ENCODE measurements around the gene LGR6. TPM values are rescaled to one million over a fixed set of nuclear protein-coding genes. Genes with fewer than 3 reads are reported as not detected.

Gene LGR6
- total RNA-seq, 1 donor from 2014 or later: 1.4 TPM

DNA sequence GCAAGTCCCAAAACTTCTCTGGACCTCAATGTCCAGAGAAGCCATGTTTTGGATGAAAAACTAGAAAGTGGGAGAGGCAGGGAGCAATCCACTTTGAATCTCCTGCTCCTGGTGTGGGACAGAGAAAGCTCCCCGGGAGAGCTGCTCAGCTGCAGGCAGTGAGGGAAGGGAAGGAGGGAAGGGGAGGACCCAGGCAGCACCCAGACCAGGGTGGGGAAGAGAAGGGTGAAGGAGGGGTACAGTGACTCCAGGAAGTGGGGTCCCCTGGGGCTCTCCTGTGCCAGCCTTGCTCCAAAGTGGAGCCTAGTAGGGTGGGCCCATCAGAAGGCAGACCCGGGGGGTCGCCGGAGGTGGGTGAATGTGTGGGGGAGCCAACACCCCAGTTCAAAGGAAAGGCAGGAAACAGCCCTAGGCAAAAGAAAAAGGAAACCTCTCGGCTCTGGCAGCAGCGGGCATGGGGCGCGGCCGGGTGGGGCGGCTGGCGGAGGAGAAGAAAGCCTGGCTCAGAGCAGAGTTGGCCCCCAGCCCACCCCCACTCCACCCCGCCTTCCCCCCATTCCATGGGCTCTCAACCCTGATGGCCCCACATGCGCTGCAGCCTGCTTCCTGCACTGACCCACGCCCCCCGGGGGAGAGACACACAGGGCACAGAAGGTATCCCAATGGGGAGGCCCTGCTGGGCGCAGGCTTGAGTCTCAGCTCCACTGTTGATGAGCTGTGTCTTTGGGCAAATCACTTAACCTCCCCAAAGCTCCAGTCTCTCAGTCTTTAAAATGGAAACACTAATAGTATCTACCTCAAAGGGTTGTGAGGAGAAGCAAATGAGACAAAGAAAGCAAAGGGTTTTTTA, 5.7 kb downstream of the LGR6 start:
- ATAC-seq (no peak), DNase-seq (ENCODE audit: low spot score) (no peak)

DNA sequence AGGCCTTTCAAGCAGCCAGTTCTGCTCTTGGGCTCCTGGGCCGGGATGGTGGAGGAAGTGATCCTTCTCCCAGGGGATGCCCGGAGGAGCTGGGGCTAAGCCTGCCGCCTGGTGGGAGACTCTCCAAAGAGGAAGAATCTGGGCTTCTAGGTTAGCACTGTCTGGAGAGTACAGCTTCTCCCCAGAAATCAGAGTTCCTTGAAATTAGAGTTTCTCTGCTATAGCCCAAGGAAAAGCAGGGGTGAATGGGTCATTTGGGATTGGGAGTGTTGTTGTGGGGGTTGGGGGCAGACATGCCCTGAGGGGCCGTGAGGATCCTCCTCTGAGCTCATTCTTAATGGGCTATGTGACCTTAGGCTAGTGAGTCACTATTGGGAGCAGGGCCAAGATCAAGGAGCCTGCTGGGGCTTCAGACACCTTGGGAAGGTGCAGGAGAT, 6.5 kb downstream of the LGR6 start:
- no peak for ATAC-seq
- DNase-seq (ENCODE audit: low spot score): no peak

GRCh38 chr1:202200669-202201068, 7.1 kb downstream of the LGR6 start:
- no peak for ATAC-seq
- no peak for DNase-seq (ENCODE audit: low spot score)

- ATAC-seq (no peak), DNase-seq (ENCODE audit: low spot score) (no peak)
Measured at GRCh38 chr1:202201266-202201665, 7.7 kb downstream of the LGR6 start.

GRCh38 chr1:202201971-202202370, 8.4 kb downstream of the LGR6 start:
- no peak for DNase-seq (ENCODE audit: low spot score)
- ATAC-seq: no peak

- no peak for DNase-seq (ENCODE audit: low spot score)
- ATAC-seq: no peak
Measured at GRCh38 chr1:202202500-202203168, 9.0 kb downstream of the LGR6 start.

DNA sequence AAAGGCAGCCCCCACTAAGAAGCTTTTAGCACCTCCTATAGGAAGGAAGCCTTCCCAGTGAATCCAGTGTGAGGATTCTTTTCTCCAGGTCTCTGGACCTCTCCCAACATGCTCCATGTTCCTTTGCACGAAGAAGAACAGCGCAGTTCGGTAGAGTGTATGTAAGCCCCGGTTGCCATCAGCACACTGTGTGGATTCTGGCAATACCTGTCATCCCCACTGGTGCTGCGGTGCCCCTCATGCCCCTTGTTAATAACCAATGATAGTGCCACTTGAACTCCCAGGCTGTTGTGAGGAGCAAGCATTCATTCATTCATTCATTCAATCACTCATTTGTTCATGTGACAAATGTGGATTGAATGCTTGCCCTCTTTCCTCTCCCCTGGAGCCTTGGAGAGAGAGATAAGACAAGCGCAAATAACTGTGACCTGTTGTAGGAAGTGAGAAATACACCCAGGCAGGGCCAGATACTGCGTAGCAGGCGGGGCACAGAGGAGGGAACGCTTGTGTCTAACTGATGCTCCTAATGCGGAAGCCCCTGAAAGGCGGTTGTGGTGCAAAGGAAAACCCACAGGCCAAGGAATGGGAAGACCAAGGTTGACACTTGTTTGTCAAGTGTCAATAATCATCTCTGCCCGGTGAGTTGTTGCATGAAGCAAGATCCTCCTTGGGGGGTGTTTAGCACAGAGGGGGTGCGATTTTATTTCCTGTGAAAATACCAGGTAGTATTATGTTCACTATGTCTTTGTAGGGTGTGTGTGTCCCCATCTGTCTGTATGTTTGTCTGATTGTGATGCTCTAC, 9.8 kb downstream of the LGR6 start:
- ATAC-seq (no peak), DNase-seq (ENCODE audit: low spot score) (no peak)

DNA sequence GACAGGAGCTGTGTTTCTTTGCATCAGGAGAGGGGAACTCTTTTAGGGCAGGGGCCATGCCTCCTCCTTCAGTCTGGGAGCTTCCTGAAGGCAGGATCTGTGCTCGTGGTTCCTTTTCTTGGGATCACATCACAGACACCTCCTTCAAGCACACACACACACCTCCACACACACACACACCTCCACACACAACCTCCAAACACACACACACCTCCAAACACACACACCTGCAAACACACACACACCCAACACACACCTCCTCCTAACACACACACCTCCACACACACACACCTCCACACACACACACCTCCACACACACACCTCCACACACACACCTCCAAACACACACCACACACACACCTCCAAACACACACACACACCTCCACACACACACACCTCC, 10.5 kb downstream of the LGR6 start:
- ATAC-seq (no peak), DNase-seq (ENCODE audit: low spot score) (no peak)

DNA sequence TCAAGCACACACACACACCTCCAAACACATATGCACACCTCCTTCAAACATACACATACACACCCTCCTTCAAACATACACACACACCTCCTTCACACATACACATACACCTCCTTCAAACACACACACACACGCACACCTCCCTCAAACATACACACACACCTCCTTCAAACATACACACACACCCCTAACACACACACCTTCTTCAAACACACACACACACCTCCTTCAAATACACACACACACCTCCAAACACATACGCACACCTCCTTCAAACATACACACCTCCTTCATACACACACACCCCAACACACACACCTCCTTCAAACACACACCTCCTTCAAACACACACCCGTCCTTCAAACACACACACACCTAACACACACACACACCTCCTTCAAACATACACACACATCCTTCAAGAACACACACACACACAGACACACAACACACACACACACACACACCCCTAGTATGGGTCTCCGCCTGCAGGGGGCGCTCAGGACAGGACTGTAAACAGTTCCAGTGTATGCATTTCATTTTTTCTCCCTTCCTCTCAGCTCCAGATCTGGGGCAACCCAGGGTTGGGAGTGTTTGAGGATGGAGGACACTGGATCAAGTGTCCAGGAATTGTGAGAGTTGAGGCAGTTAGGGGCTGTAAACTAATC, 12.1 kb downstream of the LGR6 start:
- no peak for ATAC-seq
- DNase-seq (ENCODE audit: low spot score): no peak

GRCh38 chr1:202207292-202207691, 13.7 kb downstream of the LGR6 start:
- ATAC-seq: no peak
- no peak for DNase-seq (ENCODE audit: low spot score)

- no peak for DNase-seq (ENCODE audit: low spot score)
- ATAC-seq: no peak
Measured at GRCh38 chr1:202208351-202208857, 14.8 kb downstream of the LGR6 start.

DNA sequence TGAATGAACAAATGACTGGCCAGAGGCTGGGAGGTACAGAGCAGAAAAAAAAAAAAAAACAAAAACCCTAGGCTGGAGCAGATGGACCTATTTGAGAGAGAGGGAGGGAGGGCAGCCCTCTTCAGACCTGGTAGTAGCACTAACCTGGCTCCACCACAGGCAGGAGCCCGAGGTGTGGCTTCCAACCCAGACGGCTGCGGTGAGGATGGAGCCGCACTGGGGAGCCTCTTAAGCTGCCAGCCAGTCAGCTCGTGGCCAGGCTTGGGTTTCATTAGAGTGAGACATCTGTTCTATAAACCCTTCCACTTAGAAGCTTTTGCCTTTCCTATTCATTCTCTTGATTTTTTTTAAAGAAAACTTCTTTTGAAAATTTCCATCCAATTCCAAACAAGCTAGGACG, 16.8 kb downstream of the LGR6 start:
- DNase-seq (ENCODE audit: low spot score): no peak
- ATAC-seq: peak; percentile 22

GRCh38 chr1:202210969-202211368, 17.4 kb downstream of the LGR6 start:
- DNase-seq (ENCODE audit: low spot score) (no peak), ATAC-seq (no peak)

DNA sequence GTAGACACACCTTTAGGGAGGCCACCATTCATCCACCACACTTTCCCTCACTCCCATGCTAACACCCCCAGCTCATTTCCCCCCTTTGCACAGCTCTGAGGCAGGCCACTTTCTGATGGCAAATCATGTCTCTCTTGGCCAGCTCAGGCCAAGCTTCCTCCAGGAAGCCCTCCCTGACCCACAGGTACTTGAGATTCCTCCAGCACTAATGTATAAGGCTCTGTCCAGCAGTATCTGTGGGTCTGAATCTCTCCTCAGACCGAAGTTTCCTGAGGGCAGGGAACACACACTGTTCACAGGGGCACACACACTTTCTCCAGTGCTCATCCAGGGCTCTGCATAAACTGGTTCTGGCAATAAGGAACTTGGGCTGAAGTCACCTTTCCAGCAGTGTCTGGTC, 19.2 kb downstream of the LGR6 start:
- no peak for ATAC-seq
- no peak for DNase-seq (ENCODE audit: low spot score)

DNA sequence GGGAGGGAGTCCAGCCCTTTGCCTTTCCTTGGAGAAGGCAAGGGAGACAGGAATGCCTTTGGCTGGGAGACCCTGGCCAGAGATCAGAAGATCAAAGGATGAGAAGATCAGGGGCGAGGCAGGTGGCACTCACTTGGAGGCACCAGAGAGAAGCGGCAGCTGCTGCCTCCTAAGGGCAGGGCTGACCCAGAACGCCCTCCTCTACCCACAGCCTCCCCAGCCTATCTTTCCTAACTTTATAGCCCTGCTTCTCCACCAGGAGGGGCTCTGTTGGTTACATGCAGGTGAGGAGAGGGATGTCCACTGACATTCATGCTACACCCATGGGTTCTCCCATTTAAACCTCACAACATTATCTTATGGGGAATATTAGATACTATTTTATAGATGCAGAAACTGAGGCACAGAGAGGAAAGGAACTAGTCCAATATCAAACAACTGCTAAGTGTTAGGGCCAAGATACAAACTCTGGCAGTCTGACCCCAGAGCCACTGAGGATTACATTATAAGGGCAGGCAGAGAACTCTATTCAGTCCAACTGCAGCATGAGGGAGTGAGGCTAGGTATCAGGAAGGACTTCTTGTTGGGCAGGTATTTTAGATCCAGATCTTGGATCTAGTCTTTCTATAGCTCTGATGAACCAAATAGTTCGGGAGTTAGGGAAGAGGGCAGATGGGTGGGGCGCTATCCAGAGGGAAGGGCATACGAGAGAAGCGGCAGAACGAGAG, 19.9 kb downstream of the LGR6 start:
- DNase-seq (ENCODE audit: low spot score): no peak
- no peak for ATAC-seq

GRCh38 chr1:202214089-202214843, 20.7 kb downstream of the LGR6 start:
- no peak for ATAC-seq
- DNase-seq (ENCODE audit: low spot score): no peak

DNA sequence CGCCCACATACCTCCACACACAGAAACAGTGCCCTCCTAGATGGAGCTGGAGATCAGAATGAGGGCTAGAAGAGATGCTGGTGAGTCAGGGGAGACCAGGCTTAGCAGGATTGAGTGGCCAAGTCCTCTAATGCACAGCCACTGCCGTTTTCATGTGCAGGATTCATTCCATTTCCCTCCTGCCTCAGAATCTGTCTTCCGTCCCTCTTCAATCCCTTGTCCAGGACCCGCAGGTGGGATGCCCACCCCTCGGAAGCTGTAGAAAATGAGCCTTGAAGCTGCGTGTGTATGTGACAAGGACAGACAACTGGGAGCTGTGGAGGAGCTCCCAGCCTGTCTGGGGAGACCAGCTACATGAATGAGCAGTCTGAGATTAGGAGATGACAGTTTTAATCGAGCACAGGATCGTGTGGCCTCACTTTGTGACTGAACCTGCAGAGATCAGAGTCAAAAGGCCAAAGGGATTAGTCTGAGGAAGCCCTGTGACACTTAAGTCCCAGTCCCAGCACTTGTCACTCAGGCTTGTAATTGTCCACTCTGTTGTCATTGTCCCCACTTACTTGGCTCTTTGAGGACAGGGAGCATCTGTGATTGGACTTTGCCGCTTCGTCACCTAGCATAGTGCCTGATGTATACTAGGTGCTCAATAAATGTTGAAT, 22.0 kb downstream of the LGR6 start:
- DNase-seq (ENCODE audit: low spot score) (no peak), ATAC-seq (no peak)

- ATAC-seq: no peak
- DNase-seq (ENCODE audit: low spot score): no peak
Measured at GRCh38 chr1:202216691-202217090, 23.1 kb downstream of the LGR6 start.

DNA sequence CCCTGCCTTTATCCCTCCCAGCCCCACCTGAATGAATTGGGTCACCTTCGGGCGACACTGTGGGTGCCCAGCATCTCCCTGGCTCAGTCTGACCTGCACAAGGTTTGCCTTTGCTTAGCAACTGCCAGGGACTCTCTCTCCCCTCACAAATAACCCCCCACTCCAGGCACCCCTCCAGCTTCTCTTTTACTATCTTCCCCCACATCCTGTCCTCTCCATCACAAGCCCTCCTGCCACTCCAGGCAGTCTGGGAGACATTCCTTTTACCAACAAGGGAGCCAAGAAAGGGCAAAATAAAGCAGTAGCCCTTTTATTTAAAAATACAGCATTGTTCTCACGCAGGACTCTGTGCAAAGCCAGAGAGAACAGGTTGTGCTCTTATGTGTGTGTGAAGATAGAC, 23.9 kb downstream of the LGR6 start:
- no peak for DNase-seq (ENCODE audit: low spot score)
- ATAC-seq: no peak
